ENCODE results near the gene PDCD5.

DNA sequence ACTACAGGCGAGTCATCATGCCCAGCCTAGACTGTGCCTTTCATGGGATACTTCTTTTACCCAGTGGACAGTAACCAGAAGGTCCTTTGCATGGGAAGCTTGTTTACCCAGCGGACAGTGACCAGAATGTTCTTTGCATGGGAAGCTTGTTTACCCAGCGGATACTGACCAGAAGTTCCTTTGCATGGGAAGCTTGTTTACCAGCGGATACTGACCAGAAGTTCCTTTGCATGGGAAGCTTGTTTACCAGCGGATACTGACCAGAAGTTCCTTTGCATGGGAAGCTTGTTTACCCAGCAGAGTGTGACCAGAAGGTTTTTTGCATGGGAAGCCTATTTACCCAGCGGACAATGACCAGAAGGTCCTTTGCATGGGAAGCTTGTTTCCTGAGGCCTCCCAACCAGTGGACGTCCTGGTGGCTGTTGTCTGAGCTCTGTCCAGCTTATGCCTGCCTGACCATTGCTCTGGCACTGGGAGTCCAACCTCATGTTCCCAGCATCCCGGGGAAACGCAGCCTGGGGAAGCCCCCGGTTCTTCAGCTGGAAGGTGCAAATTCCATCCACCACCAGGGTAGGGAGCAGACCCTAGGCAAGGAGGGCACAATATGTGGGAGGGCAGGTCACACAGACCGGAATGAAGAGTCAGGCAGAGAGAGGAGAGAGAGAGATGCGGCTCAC, 41.6 kb upstream of the PDCD5 start:
- TF ChIP-seq, protein P1, sequence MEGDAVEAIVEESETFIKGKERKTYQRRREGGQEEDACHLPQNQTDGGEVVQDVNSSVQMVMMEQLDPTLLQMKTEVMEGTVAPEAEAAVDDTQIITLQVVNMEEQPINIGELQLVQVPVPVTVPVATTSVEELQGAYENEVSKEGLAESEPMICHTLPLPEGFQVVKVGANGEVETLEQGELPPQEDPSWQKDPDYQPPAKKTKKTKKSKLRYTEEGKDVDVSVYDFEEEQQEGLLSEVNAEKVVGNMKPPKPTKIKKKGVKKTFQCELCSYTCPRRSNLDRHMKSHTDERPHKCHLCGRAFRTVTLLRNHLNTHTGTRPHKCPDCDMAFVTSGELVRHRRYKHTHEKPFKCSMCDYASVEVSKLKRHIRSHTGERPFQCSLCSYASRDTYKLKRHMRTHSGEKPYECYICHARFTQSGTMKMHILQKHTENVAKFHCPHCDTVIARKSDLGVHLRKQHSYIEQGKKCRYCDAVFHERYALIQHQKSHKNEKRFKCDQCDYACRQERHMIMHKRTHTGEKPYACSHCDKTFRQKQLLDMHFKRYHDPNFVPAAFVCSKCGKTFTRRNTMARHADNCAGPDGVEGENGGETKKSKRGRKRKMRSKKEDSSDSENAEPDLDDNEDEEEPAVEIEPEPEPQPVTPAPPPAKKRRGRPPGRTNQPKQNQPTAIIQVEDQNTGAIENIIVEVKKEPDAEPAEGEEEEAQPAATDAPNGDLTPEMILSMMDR (conservative IDR thresholded peaks at IDR 0.05; ENCODE audit: low read depth, low read length) = no peak
- TF ChIP-seq EZH2 (IDR thresholded peaks at IDR 0.05; ENCODE audit: borderline replicate concordance, low read depth, low read length, poor library complexity, severe bottlenecking) = no peak

All from A673 (cell line).